Right forelimb (tissue), 1 donor: ENCODE results near the gene RNU1-3.
"Not testable (repeated sequence)": the region's sequence is repeated elsewhere in the genome, so short reads cannot be mapped to it uniquely, and the experiment has no call there.

Experiments
- DNase-seq: peaks from one replicate; pipeline ENCODE4 v3.0.0-alpha.2; 2018

The RNU1-3 gene

DNA sequence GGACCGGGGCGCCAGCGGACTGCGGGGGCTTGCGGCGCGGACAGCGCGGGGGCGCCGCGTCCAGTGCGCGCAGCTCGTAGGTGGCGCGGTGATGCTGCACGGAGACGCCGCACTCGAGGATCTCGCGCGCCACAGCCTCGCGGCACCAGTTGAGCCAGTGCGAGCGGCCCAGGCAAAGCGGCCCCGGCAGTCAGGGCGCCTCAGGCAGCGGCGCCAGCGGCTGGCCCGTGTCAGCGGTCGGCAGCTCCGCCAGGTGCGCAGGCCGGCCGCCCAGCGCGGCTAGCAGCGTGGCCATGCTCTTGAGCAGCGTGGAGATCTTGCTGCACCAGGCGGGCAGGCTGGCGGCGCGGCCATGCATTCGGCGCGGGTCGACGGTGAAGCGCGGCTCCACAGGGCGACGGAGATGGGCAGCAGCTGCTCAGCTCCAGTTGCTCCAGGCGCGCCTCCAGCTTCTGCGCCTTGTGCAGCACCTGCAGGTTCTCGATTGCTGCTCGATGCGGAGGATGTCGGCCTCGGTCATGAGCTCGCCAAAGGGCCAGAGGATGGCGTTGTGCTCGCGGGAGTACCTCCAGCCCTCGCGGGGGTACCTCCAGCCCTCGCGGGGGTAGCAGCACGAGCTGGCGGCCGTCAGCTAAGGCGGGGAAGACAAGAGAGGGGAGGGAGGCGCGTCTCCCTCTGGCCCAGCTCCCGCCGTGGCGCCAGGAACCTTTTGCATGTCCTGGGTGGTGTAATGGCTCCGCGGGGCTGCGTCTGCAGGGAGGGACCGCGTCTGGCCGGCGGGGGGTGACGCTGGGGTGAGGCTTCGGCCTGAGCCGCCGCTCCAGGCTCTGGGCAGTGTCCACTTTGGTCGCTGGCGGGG lies 26.9 kb upstream of the RNU1-3 start:
- not testable (repeated sequence) for DNase-seq

DNA sequence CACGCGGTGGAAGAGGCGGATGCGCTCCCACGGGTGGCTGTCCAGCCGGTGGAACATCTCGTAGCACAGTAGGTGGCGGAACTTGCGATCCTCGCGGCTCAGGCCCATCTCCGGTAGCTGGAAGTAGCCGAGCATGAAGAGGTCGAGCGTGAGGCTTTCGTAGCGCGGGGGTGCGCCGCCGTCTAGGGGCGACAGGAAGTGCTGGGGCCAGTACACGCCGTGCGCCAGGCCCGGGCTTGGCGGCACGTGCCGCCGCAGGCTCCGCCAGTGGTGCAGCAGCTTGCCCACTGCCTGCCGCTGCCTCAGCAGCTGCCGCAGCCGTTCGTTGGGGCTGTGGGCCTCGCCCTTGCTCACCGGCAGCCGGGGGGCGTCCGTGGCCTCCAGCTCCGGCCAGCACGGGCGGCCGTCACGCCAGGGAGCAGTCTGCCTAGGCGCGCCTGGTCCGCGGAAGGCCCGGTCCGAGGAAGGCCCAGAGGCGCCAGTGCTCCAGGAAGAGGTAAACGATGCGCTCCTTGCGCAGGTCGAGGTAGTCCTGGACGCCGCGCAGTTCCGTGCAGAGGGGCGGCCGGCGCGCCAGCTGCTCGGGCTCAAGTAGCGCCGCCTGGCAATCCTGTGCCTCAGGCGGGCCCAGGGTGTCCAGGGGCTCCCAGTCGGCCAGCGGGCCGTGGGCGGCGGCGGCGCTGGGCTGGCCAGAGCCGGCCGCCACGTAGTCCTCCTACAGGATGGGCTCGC lies 26.1 kb upstream of the RNU1-3 start:
- DNase-seq, result not testable (repeated sequence)

DNA sequence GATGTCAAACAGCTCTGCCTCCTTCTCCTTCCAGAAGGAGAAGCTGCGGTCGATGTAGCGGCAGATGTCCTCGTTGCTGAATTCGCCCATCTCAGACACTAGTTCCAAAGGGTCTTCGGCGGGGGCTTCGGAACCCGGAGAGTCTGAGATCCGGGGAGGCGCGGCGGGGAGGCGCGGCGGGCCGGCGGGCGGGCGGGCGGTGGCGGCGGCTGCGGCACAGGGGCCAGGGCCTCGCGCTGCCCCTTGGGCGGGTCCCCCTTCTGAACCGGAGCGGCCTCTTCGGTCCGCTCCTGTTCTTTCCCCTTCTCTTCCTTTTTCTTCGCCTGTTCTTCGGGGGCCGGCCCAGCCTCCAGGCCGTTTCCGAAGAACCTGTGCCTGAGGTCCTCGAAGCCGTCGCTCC lies 25.5 kb upstream of the RNU1-3 start:
- DNase-seq, result not testable (repeated sequence)

DNA sequence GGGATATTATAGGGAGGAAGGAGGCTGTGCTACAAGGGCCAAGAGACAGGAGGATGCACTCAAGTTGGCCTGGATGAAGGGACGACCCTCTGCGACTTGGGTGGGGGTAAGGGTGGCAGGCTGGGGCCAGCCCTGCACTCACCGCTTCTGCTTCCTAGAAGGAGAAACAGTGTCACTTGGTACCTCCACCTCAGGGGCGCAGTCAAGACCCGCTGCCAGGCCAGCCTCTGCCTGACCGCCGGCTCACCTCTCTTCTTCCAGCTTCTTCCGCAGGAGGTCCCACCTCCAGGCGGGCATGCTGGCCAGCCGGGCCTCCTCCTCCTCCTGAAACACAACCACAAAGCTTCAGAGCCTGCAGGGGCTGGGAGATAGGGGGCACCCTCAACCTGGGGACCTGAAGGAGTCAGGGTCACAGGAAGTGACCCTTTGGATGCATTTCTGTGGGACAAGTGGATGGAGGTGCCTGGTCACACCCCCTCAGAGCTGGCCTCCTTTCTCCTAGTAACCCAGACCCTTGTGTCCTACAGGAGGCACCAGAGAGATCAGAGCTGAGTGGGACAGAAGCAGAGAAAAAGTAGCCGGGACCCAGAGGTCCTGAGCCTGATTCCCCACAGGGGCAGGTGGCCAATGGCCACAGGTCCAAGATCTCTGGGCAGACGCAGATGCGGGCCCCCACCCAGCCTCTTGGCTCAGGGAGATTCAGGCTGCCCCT lies 24.4 kb upstream of the RNU1-3 start:
- not testable (repeated sequence) for DNase-seq

DNA sequence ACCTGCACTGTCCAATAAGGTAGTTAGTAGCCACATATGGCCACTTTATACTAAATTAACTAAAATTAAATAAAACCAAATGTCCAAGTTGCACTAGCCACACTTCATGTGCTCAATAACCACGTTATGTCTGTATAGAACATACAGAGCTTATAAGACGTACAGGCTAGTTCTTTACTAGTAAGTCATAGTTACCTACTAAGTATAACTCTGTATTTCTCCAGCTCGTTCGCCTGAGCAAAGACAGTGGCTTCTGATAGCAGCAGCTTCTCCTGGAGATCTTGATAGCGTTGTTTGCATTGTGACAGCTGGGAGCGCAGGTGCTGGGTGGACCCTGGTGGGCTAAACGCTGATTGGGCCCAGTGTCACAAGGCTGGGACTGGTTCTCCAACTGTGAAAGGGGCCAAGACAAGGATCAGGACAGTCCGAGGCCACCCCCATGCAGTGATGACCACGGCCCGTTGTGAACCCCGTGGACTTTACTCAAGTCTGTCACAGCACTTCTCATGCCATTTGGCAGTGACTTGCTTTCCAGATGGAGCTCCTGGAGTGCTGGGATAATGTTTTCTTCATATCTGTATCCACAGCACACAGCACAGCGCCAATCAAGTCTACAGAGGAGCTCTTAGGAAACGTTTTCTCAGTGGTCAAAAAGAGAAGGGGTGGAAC lies 20.5 kb upstream of the RNU1-3 start:
- not testable (repeated sequence) for DNase-seq

DNA sequence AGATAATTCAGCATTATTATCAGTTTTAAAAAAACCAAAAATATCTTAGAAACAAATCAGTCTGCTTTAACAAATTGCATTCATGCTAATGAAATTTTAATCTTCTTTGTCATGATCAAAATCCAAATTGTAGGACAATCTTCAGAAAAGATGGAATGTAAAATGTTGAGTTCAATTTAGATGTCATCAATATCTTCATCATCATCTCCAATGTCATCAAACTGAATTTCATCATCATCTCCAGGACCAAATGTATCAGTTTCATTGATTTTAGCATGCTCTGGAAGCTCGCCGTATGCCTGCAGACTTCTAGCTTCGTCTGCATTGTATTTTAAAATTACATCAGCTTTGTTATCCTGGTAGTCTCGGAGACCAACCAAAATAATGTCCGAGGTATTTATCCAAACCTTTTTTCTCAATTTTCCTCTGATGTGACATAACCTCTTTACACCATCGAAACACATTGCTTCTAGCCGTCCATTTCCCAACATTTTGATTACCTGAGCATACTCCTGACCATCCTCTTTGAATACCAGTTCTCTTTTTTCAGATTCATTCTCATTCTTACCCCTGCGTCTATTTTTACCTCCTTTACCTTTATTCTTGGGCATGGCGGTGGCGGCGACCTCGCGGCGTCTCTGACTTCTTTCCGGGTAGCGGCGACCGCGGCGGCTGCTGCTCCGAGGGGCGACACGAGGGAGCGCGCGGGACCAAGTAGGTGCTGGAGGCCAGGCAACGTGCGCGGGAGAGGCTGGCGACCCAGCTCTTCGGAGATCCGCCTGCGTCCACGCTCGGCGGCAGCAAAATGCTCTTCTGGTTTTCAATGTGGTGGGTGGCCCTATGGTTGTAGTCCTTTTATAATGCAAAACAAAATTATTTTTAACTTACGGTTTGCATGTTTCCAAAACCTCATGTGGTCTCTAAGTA lies 19.0 kb upstream of the RNU1-3 start:
- not testable (repeated sequence) for DNase-seq

DNA sequence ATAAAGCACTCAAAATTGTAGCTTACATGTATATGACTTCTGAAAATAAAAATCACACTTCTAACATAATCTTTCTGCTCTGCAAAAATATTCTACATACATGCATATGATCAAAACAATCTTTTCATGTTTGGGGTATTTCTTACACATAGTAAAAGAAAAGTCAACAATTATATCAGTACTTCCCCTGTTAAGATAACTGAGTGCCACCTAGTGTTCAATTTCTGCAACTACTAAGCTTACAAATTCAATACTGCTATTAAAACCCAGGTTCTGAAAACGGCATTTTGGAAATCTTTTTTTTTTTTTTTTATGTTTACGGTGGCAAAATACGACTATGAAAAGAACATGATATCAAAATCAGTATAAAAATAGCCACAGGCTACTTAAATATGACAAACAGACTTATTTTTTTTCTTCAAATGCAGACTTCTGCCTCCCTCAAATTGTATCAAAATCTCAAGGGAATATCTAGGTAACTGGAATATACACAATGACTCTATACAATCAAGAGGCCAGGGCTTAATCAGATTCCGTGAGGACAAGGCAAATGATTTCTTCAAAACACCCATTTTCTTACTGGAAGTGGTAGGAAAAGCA lies 18.1 kb upstream of the RNU1-3 start:
- DNase-seq, result not testable (repeated sequence)

DNA sequence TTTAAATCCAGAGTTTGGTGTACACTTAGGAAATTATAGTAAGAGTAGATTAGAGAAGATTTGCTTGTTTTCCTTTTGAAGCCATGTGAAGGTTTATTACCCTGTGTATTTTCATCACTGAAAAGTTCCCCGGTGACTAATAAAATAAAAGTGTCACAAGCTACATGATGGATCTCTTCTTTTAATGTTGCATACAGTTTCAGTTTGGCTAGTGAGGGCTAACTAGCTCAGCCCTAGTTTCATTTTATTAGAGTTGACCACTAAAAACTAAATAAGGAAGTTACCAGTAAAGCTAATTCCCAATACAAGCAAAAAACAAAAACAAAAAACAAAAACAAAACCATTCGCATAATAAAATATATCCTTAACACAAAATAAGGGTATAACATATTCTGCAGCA lies 17.4 kb upstream of the RNU1-3 start:
- not testable (repeated sequence) for DNase-seq

DNA sequence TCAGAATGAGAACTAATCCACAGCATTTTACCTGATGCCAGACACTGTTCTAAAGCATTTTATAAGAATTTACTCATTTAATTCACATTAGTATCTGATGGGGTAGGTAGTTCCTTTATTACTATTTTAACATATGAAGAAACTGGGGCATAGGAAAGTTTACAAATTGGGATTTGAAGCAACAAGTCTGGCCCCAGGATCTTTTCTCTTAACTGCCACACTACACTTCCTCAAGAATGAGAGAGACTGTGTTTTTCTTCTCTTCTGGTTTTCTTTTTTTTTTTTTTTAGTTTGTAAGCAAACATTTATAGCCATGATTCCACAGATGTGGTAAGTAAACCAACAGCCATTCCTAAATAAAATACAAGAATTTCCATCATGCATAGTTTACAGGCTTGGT lies 16.1 kb upstream of the RNU1-3 start:
- DNase-seq, result not testable (repeated sequence)

DNA sequence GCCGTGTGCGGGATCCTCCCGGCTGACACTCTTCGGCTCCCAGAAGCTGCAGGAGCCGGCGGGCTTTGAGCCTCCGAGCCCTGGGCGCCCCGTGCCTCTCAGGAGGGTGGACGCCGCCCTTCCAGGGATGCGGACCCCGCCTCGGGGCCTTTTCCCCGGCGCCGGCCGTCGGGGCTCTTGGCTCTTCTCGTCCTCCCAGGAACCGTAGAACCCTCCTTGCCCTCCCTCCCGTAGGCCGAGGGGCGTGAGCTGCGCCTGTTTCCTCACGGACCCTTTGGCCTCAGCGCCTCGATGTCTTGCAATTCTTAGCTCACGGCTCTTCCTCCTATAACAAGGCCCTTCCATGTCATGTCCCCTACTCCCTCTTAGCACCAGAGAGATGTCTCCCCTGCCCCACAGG lies 13.6 kb upstream of the RNU1-3 start:
- not testable (repeated sequence) for DNase-seq

DNA sequence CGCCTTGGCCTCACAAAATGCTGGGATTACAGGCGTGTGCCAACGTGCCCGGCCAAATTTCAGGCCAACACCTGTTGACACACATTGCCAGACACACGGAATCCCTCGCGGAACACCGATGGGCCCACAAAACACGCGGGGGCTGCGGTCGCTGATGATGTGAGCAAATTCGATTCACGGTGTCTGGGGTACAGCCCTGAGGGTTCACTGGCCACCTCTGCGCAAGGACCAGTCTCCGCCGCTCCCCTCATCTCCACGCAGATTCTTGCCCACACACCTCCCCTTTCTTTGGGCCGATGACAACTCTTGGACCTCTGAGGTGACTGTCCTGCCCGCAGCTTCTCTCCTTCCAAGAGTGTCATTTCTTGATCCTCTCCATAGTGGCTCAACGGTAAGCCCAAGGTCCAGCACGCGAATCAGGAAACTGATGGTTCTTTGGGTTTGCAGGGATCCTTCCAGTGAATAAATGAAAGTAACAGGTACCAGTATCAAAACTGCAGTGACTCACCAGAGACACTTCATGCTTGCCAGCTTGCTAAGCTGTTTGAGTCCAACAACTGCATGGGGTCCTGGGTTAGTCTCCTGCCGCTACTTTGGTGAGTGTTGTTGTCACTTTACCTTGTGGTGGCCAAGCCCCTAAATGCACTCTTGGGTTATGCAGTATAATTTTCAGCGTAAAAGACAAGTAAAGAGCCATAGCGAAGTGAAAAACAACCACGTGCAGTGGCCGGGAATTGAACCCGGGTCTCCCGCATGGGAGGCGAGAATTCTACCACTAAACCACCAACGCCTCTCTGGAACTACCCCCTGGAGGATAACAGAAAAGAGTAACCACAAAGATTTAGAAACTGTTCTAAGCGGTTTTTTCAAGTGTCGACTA lies 11.0 kb upstream of the RNU1-3 start:
- no peak for DNase-seq

DNA sequence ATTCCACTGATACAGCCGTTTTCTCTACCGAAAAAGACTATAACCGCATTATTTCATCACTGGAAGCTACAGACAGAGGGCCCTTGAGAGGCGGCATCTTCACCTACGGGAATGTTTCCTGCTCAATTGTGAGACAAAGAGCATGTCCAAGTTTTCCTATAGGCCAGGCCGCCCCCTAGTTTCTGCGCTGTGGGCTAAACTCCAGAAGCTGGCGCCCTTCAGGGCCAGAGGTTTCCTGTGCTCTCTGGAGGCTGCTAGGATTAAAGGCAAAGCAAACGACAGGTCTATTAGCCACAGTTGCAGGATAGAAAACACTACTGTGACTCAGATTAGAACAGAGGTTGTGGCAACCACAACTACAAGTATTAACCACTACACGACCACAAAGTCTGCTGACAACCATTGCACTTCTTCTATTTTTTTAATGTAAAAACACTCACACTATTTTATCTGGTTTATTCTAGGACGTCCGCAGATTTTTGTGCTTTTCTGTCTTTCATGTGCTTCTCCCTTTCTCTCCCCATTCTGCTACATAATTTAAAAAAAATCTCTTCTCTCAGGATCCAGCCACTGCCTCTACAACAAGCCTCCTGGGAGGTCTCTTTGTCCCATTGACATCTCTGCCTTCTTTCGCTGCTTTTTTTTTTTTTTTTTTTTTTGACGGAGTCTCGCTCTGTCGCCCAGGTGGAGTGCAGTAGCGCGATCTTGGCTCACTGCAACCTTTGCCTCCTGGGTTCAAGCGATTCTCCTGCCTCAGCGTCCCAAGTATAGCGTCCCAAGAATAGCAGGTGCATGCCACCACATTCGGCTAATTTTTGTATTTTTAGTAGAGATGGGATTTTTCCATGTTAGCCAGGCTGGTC lies 10.1 kb upstream of the RNU1-3 start:
- DNase-seq, result not testable (repeated sequence)

DNA sequence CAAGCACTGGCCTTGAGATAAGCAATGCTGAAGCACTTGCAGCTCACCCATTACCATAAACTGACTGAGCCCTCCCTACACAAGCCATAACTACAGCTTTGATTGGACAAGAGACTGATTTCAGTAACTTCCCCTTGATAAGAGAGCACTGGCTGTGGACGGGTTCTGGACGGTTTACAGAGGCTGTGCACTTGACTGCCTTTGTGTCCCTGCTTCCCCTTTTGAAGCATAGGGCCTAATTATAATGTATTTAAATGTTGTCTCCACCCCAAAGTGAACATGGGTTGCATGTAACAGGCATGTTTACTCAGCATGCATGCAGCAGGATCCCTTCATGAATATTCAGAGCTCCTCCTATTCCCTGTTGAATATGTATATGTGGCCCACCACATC lies 8.4 kb upstream of the RNU1-3 start:
- DNase-seq, result not testable (repeated sequence)

DNA sequence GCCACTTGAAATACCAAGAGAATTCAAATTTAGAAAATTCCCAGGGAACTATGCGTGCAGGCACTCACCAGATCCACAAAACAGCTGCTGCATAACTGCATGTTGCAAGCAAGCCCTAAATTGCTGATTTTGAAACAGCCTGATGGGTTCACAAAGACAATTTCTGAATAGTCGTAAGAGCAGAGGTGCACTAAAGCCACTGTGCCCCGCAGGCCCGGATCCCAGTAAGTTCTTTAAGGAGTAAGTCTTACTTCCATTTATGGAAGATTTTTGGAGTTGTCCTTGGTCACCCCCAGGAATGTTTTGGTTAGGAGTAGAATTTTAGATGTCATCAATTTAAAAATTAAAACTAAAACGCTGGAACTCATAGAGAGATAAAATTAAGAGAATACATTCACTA lies 7.2 kb upstream of the RNU1-3 start:
- not testable (repeated sequence) for DNase-seq

DNA sequence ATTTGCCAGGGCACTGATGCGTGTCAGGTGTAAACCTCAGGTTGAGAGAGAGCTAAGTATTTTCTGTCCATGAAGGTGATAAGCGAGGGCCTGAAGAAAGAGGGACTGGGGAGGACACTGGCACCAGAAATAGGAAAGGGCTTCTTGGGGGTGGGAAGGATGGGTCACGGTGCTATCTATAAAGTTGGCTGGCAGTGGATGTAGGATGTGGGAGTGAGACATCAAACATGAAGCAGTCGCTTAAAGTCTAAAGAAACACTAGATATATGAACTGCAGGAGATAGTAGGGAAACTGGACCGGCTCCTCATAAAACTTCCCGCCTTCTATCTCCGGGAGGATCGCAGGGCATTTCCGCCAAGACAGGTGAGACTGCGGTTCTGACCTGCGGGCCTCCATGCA lies 912 bp downstream of the RNU1-3 start:
- DNase-seq, result not testable (repeated sequence)

DNA sequence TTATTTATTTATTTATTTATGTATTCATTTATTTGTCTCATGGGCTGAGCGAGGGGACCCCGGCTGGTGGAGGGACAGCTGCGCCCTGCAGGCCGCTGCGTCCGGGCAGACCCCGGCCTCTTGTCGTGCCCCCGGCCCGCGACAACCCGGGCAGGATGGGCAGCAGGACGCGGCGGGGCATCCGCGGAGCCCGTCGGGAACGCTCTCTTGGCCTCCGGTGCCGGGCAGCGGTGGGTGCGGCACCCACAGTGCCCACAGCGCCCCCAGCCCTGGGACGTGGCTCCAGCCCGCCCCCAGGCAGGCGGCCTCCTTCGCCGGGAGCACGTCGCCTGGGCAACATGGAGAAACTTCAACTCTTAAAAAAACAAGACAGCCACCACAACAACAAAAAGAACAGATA lies 8.5 kb downstream of the RNU1-3 start:
- not testable (repeated sequence) for DNase-seq

DNA sequence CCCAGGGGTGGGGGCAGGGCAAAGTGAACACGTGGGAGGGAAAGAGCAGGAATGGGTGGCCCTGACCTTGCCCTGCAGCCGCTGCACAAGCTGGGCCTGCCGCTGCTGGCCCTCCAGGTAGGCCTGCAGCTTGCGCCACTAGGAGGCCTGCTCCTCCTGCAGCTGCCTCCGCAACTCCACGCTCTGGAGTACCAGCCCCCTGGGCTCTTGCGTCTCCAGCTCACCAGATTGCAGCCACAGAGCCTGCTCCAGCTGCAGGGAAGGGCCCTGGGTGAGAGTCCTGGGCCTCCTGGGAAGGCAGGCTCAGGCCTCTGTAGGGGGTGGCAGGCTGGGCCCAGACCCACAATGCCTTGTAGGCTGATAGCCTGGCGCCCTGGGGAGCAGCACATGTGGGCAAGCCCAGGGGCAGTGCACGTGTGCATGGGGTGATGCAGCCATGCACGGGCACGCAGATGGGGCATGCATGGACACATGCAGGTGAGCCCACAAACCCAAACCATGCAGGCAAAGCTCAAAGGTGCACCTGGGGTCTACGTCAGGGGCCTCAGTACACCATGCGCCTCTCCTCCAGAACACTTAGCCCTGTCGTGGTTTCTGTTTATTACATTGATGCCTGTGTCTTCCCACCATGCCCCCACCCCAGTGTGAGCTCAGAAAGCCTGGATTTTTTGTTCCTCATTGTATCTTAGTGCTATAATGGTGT lies 9.6 kb downstream of the RNU1-3 start:
- DNase-seq, result not testable (repeated sequence)

DNA sequence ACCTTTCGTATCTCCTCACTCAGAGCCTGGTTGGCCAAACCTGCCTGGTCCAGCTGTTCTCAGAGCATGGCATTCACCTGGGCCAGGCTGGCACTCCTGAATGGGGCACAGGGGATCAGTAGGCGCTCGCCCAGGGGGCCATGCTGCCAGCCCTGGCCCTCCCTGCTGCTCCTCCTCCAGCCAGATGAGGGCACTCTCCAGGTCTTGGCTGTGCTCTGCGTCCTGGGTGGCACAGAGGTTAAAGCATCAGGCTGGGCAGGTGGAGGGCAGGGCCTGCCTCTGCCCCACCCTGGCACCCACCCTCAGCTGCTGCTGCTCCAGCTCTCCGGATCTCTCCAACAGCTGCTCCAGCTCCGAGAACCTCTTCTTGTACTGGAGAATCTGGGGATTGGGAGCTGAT lies 10.2 kb downstream of the RNU1-3 start:
- DNase-seq, result not testable (repeated sequence)
